Nephron (organoid): Measurements from ENCODE around the gene NOM1.
A peak's percentile ranks its signal among the peaks of the same experiment; 100 is the strongest.

Experiments used
- H3K27ac Mint-ChIP-seq, 3 experiments: 2 replicates each; pipeline ENCODE4 v1.8.0; 2020; ENCODE audit warnings: mixed read lengths in 3 of 3, mild to moderate bottlenecking in 2 of 3, moderate library complexity in 1 of 3
- H3K27me3 Mint-ChIP-seq: 2 replicates; pipeline ENCODE4 v1.8.0; 2021; ENCODE audit warnings: low read depth, mild to moderate bottlenecking, moderate library complexity, mixed read lengths
- H3K36me3 Mint-ChIP-seq: 2 replicates; pipeline ENCODE4 v1.8.0; 2020; ENCODE audit warnings: low read depth, mixed read lengths
- H3K4me1 Mint-ChIP-seq: 2 replicates; pipeline ENCODE4 v1.8.0; 2020; ENCODE audit warnings: mixed read lengths
- H3K4me3 Mint-ChIP-seq, 3 experiments: 2 replicates each; pipeline ENCODE4 v1.8.0; 2020; ENCODE audit warnings: mild to moderate bottlenecking in 3 of 3, mixed read lengths in 3 of 3, moderate library complexity in 2 of 3
- H3K9me3 Mint-ChIP-seq: 2 replicates; pipeline ENCODE4 v1.8.0; 2020; ENCODE audit warnings: mixed read lengths
- CTCF ChIP-seq, 3 experiments: fragments of 200-600 bp; sonication (generic); IDR thresholded peaks; one replicate each; pipeline ENCODE4 v1.5.0; 2021; ENCODE audit warnings: antibody characterized with exemption in 3 of 3; ENCODE audit not compliant: unreplicated experiment in 3 of 3

Gene NOM1

GRCh38 chr7:157013602-157014549, 64.4 kb downstream of the NOM1 start:
- H3K36me3 Mint-ChIP-seq = no peaks in the 10 kb centered on the region
- H3K4me3 Mint-ChIP-seq = peak overlapping the region in 1 of 3 experiments; percentile 12
- TF ChIP-seq CTCF (IDR thresholded peaks at IDR 0.05; ENCODE audit: unreplicated experiment in 3 of 3) = no peak
- peaks cover 3% of the 10 kb centered on the region for H3K9me3 Mint-ChIP-seq
- H3K4me1 Mint-ChIP-seq = peaks cover 4% of the 10 kb centered on the region
- peaks cover 89% of the 10 kb centered on the region for H3K27me3 Mint-ChIP-seq
- H3K27ac Mint-ChIP-seq = no peak overlapping the region

- H3K9me3 Mint-ChIP-seq = peaks cover 3% of the 10 kb centered on the region
- H3K36me3 Mint-ChIP-seq = no peaks in the 10 kb centered on the region
- no peak for TF ChIP-seq CTCF (IDR thresholded peaks at IDR 0.05; ENCODE audit: unreplicated experiment in 3 of 3)
- H3K4me3 Mint-ChIP-seq = no peak overlapping the region
- H3K27me3 Mint-ChIP-seq = peaks cover 91% of the 10 kb centered on the region
- H3K27ac Mint-ChIP-seq = no peak overlapping the region
- peaks cover 4% of the 10 kb centered on the region for H3K4me1 Mint-ChIP-seq
These were observed 65.4 kb downstream of the NOM1 start for GRCh38 chr7:157014635-157015555.

GRCh38 chr7:157016024-157016351, 66.5 kb downstream of the NOM1 start:
- peaks cover 4% of the 10 kb centered on the region for H3K4me1 Mint-ChIP-seq
- H3K27me3 Mint-ChIP-seq = peaks cover 100% of the 10 kb centered on the region
- TF ChIP-seq CTCF (IDR thresholded peaks at IDR 0.05; ENCODE audit: unreplicated experiment in 3 of 3) = no peak
- no peak overlapping the region for H3K27ac Mint-ChIP-seq
- H3K9me3 Mint-ChIP-seq = peaks cover 5% of the 10 kb centered on the region
- no peak overlapping the region for H3K4me3 Mint-ChIP-seq
- no peaks in the 10 kb centered on the region for H3K36me3 Mint-ChIP-seq

GRCh38 chr7:157016352-157017041, 67.0 kb downstream of the NOM1 start:
- peaks cover 4% of the 10 kb centered on the region for H3K4me1 Mint-ChIP-seq
- H3K36me3 Mint-ChIP-seq = no peaks in the 10 kb centered on the region
- H3K27me3 Mint-ChIP-seq = peaks cover 97% of the 10 kb centered on the region
- no peak for TF ChIP-seq CTCF (IDR thresholded peaks at IDR 0.05; ENCODE audit: unreplicated experiment in 3 of 3)
- H3K27ac Mint-ChIP-seq = no peak overlapping the region
- H3K4me3 Mint-ChIP-seq = no peak overlapping the region
- peaks cover 5% of the 10 kb centered on the region for H3K9me3 Mint-ChIP-seq

- Mint-ChIP-seq H3K27ac (no peak overlapping the region), H3K27me3 (peaks cover 96% of the 10 kb centered on the region), H3K9me3 (peaks cover 5% of the 10 kb centered on the region), H3K36me3 (no peaks in the 10 kb centered on the region), H3K4me3 (no peak overlapping the region), H3K4me1 (peaks cover 4% of the 10 kb centered on the region)
- TF ChIP-seq CTCF (IDR thresholded peaks at IDR 0.05; ENCODE audit: unreplicated experiment in 3 of 3) = no peak
These were observed 67.6 kb downstream of the NOM1 start for GRCh38 chr7:157017149-157017548.
